Hematopoietic multipotent progenitor cell treated with erythropoietin and hydrocortisone succinate and interleukin-3 and kit ligand, for 8 days (in vitro differentiated cells): ENCODE data around the gene CYLD.

Experiments used
- DNase-seq: peaks from one replicate; pipeline ENCODE4 v3.0.0-alpha.2; 2015

The CYLD gene

DNA sequence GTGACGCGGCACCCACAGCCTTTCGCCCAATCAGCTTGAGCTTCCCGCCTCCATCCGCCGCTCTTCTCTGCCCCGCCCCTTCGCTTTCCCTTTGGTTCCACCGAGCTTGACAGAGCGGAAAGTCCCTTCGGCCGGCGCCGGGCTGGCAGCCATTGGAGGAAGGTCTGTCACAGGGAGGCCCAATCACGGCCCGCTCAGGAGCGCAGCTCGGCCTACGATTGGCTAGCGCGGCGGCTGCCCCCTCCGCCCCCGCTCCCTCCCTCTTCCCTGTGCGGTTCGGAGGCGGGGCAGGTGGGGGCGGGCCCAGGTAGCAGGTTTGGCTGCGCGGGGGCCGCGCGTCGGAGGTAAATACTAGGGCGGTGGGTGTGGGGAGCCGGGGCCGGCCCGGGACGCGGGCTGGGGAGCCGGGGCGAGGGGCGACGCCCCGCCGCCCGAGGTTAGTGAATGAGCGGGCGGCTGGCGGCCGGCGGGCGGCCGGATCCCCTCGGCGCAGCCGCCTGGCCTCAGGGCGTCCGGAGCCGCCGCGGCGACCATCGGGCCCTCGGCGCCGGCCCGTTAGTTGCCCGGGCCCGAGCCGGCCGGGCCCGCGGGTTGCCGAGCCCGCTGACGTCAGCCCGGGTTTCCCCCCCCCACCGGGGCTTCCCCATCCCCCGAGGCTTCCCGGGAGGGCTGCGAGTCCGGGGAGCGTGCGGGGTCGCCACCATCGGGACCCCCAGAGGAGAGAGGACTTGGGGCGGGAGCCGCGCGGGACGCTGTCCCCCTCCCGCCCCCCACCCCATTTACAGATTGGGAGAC is at the start of gene CYLD:
TSS of gene CYLD (plus strand) at position 306 of the 795 bp plus-strand sequence. CDS start 7,613 bp downstream, outside the sequence.
- peak; percentile 99 for DNase-seq

DNA sequence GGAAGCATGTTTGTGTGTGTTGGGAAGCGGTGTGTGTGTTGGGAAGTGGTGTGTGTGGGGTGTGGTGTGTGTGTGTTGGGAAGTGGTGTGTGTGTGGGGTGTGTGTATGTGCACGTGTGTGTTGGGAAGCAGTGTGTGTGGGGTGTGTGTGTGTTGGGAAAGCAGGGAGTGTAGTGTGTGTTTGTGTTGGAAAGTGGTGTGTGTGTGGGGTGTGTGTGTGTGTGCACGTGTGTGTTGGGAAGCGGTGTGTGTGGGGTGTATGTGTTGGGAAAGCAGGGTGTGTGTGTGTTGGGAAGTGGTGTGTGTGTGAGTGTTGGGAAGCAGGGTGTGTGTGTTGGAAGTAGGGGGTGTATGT is 49.3 kb upstream of the CYLD start:
- DNase-seq = no peak

DNA sequence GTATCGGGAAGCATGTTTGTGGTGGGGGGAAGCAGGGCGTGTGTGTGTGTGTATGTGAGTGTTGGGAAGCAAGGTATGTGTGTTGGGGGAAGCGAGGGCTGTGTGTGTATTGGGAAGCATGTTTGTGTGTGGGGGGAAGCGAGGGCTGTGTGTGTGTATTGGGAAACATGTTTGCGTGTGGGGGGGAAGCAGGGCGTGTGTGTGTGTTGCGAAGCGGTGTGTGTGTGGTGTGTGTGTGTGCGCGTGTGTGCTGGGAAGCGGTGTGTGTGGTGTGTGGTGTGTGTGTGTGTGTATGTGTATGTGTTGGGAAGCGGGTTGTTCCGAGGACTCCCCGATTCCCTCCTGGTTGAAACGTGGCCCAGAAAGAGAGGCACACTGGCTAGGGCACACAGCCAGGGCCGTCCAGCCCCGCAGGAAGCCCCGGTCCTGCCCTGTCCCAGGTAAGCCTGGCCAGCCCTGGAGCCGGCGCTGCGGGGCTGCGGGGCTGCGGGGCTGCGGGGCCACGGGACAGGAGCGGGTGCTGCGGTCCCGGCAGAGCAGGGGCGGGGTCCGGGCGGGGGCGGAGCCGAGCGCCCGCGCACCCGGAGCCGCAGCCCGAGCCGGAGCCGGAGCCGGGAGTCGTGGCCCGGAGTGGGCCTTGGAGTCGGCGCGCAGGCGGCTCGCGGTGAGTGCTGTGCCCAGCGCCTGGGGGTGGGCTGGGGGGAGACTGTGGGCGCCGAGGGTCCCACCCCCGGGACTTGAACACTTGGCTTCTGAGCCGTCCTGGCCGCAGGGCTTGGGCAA is 48.7 kb upstream of the CYLD start, which contains the start of gene NOD2:
TSS of gene NOD2 (plus strand) at position 608 of the 783 bp plus-strand sequence. CDS start 5,890 bp downstream, outside the sequence.
- DNase-seq = no peak

DNA sequence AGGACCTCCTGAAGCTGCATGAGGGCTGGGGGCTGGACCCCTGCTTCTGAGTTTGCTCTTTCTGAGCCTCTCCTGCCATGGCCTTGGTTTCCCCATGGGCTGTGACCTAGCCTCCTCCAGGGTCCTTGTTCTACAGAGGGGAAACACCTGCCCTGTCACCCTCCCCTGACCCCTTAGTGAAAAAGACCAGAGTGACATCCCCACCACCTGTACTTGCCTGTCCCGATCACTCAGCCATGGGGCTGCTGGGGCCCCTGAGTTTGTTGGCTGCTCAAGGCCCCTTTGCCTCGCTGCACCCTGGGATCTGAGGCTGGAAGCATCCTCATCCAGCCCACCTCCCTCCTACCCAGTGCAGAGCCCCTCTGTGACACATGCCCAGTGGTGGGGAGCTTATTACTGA is 47.7 kb upstream of the CYLD start:
- no peak for DNase-seq

DNA sequence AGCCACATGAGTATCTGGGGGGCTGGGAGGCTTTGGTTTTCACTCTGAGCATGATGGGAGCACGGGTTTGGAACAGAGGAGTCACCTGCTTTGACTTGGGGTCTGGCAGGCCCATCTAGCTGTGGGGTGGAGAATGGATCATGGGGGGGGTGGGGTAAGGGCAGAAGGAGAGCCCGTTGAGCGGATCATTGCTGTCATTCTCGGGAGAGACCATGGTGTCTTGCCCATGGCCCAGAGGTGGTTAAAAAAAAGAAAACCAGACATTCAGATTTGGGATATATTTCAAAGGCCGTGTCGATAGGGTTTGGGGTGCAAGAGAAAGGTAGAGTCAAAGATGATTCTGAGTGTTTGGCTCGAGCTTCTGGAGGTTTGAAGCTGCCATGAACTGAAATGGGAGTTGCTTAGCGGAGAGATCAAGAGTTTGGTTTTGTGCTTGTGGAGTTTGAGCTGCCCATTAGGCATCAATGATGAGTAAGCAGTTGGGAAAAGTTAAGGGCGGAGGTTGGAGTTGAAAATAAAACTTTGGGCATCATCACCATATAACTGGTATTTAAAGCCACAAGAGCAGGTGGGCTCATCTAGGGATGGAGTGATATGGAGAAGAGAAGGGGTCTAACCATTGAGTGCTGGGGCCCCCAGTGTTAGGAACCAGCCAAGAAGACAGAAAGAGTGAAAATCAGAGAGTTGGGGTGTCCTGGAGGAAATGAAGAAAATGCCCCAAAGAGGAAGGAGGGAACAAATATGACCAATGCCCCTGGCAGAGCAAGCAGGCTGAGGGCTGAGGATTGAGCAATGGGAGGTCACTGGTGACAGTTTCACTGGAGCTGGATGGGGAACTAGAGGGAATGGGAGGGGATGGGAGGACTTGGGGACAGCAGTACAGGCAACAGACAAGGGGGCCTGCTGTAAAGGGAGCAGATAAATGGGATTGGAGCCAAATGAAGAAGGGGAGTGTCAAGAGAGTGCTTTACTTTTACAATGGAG is 46.6 kb upstream of the CYLD start:
- no peak for DNase-seq

DNA sequence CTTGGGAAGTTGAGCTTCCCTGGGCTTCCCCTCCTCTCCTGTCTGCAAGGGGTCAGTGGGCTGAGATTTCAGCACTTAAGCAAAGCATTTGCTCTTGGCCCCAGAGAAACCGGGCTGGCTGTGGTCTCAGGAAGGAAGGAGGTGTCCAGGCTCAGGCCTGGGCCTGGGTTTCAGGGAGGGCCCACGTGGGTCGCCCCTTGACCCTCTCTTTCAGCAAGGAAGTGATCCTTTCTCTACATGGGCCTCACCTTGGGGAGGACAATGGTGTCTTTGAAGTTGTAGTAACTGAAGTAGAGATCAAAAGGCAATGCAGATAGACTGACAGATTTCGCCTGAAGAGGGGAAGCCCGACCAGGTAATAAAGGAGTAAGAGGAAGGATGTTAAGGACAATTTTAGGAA is 45.8 kb upstream of the CYLD start:
- DNase-seq = no peak

DNA sequence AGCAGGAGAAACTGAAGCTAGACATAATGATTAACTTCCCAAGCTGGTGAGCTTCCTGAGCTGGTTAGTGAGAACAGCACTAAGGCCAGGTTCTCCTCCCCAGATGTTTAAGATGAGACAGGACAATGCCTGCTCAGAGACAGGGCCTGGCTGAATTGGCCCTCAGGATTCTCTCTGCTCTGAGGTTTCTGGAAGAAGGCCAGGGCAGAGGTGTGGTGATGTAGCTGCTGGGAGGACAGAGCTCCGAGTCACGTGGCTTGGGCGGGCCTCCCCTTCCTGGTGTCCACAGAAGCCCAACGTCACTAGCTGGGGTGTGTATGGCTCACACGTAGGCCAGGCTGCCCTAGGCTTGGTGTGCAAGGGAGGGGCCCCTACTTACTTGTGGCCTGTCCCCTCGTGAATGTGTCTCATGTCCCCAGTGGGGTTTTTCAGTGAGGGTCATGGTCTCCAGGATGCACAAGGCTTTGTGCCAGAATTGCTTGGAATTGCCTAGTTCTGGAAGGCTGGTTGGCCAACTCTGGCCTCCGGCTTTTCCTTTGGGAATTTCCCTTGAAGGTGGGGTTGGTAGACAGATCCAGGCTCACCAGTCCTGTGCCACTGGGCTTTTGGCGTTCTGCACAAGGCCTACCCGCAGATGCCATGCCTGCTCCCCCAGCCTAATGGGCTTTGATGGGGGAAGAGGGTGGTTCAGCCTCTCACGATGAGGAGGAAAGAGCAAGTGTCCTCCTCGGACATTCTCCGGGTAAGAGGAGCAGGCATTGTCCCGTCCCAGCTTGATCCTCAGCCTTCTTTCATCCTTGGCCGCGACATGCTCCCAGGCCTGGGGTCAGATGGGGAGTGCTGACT is 45.1 kb upstream of the CYLD start:
- DNase-seq = peak; percentile 94

DNA sequence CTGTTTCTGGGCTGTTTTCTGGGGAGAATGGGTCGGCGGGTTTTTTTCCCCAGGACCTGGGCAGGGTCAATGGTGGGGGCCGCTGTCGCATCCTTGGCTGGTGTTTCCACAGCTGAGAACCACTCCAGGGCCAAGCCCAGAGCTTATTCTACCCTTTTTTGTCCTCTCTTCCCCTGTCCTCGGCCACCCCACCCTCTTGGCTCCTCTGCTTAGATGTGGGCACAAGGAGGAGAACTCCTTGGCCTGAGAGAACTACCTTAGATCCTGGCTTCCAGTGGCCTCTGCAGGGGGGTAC is 44.5 kb upstream of the CYLD start:
- DNase-seq = no peak

DNA sequence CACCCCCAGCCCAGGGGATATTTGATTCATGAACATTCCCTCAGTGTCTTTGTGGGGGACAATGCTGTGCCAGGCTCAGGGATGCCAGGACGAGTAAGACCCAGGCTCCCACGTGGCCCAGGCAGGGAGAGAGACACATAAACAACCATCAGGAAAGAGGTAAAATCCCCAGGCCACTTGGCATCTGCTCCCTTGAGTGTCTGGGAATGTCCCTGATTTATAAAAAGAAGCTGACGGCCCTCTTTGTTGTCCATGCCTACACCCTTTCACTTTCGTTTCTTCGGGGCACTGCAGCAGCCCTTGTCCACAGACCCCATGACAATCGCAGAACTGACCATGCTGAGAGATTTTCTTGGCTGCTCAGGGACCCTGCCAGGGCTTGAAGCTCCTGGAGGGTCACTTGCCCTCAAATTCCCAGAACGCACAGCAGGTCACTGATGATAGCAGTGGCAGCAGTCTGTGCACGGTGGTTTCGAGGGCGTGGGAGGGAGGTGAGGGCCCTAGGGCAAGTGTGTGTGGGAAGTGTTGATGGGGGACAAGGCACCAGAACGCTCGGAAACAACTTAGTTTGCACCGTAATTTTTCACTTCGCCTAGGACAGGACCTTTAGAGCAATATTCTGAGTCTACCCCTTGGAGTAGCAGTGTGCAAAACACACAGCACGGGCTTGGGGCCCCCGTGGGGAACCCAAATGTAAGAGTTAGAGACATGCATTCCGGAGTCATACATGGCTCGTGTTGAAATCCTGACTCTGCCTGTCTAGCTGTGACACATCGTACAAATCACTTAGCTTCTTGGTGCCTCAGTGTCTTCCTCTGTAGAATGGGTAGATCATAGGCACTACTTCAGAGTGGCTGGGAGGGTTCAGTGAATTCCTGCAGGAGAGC is 43.8 kb upstream of the CYLD start:
- no peak for DNase-seq

DNA sequence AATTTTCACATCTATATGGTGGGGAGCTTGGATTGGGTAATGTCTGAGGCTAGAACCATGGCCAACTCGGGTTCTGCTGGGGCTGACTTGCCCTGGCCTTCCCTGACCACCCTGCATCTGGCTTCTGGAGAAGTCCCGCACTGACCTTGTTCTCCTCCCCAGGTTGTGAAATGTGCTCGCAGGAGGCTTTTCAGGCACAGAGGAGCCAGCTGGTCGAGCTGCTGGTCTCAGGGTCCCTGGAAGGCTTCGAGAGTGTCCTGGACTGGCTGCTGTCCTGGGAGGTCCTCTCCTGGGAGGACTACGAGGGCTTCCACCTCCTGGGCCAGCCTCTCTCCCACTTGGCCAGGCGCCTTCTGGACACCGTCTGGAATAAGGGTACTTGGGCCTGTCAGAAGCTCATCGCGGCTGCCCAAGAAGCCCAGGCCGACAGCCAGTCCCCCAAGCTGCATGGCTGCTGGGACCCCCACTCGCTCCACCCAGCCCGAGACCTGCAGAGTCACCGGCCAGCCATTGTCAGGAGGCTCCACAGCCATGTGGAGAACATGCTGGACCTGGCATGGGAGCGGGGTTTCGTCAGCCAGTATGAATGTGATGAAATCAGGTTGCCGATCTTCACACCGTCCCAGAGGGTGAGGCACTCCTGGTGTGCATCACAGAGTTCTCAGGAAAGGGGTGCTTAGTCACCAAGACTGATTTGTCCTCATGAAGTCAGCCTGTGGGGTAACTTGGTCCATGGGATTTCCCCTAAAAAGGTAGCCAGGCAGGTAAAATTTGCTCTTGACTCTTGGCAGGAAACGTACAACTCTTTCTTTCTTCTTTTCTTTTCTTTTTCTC is 42.3 kb upstream of the CYLD start:
- DNase-seq = no peak

DNA sequence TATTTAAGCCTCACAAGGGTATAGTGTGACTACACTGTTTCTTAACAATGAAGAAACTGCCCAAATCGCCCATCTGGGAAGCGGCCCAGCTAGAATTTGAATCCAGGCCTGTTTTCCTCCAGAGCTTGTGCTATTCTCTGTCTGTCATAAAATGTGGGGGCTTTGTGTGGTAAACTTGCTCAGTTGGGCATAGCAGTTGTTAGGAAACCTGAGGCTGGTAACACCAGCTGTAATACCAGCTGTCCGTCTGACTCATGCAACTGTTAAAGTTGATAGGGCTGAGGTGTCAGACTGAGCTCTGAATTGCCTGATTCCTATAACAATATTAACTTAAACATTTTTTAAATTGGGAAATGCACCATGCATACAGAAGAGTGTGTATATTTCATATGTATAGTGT is 39.2 kb upstream of the CYLD start:
- DNase-seq = no peak

DNA sequence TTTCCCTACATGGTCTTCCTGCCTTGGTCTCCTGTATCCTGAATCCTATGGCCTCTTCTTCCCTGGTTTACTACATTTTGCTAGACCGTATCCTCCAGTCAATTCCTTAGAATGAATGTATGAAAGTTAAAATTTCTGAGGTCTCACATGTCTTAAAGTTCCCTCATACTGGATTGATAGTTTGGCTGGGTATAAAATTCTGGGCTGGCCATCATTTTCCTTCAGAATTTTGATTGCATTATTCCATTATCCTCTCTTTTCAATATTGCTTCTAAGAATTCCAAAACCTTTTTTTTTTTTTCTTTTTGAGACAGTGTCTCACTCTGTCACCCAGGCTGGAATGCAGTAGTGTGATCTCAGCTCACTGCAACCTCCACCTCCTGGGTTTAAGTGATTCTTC is 37.6 kb upstream of the CYLD start:
- no peak for DNase-seq

DNA sequence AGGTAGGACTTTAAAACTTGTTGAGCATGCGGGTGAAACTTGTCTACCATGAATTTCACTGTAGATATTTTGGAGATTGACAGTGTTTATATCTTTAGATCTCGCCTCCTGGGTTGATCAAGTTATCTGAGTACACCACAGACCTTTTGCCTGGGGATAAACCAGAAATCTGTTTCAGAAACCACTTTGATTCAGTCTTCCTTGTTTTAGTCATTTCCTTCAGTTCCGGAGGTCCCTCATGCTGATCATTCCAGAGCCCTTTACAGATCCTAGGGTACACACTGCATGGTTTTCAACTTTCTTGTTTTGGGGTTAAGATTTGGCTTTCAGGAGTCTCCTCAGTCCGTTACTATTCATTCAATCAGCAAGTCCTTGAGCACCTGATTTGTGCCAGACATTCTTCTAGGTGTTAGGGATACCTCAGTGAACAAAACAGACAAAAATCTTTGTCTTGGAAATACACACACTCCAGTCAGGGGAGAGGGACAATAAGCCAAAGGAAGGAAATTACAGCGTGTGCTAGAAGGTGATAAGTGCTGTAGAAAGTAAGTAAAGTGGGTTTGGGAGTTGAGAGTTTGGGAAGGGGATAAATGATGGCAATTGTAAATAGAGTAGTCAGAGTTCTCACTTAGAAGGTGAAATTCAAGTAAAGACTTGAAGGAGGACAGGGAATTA is 36.3 kb upstream of the CYLD start:
- no peak for DNase-seq

DNA sequence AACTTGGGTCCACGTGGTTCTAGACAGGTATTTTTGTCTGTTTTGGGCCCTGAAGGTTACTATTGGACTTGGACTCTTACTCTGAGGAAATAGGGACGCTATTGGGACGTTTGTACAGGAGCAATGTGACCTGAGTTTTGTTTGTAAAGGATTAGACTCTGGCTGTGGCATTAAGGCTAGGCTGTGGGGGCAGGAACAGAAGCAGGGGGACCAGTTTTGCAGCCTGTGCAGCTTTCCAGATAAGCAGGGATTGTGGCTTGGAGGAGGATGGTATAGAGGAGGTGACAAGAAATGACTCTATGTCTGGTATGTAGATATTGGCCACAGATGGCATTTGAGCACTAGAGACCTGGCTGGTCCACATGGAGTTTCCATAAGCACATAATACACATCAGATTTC is 35.6 kb upstream of the CYLD start:
- no peak for DNase-seq

DNA sequence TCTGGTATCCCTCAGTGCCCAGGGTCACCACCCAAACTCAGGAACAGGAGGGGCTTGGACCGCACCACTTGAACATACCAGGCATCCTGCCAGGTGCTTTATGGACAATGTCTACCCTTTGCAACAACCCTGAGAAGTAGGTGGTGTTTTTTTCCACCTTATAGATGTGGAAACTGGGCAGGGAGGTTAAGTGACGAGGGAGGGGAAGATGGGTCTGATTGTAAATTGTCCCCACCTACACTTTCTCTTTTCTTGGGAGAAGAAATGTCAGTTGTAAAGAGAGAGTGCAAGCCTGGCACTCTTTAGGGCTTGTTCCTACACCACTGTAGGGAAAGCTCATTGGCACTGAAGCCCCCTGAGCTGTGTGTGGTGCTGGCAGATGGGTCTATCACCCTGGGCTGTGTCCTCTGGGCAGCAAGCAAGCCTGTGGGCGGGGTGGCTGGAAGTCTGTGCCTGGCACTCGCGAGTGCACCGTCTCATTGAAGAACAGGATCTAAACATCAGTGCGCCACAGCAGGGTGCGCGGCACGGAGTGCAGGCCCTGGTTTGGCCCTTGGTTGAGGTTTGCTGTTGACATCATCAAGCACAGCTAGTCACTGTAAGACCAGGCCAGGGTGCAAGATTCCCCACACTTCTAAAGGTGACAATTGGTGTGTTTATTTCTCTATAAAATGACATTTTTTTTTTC is 33.4 kb upstream of the CYLD start:
- DNase-seq = no peak

DNA sequence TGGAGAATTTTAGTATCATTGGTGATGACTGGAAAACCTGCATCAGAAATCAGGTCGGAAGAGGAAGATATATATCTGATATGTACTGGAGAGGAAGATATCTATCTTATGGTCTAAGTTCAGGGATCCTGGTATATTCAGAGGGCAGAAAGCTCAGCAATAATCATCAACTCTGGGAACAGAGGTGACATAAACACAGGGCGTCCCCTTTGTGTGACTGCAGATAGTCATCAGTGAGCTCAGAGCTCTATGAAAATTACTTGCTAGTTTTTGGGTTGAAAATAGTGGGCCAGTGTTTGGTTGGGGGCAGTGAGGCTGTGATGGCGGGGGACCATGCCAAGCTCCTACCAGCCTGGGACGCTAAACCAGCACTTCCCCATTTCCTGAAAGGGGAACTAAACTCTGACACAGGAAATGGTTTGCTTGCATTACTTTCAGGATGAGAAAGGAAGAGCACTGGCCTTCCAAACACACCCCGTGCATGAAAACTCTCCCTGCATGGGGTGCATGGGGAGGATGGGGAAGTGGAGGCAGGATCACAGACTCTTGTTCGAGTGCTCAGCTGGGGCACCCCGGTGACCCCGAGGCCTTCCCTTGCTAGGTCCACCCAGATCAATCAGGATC is 32.7 kb upstream of the CYLD start:
- peak; percentile 21 for DNase-seq

DNA sequence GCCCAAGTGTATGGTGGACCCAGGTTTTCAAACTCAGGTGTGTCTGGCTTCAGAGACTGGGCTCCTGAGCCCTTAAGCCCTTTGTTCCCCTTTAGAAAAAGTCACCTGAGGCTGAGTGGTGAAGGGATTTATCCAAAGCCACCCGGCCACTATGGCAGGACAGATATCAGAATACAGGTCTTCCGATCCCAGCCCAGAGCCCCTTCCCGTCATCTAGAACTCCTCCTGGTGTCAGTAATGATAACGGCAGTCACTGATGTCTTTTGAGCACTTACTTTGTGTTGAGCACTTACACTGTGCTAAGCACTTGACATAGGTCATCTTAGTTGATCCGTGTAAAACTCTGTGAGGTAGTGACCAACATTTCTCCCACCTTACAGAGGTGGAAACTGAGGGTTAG is 31.9 kb upstream of the CYLD start:
- no peak for DNase-seq

DNA sequence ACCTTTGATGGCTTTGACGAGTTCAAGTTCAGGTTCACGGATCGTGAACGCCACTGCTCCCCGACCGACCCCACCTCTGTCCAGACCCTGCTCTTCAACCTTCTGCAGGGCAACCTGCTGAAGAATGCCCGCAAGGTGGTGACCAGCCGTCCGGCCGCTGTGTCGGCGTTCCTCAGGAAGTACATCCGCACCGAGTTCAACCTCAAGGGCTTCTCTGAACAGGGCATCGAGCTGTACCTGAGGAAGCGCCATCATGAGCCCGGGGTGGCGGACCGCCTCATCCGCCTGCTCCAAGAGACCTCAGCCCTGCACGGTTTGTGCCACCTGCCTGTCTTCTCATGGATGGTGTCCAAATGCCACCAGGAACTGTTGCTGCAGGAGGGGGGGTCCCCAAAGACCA is 30.8 kb upstream of the CYLD start:
- DNase-seq = no peak
